K562 (cell line): Measurements from ENCODE around the gene ZKSCAN5. TPM values are rescaled to one million over a fixed set of nuclear protein-coding genes. Genes with fewer than 3 reads are reported as not detected.

Experiments used
- ATAC-seq: fragments of 200-7000 bp; cut with Tn5 transposase; 3 replicates; pipeline ENCODE4 v1.9.1; 2020; ENCODE audit warnings: moderate library complexity
- BruUV-seq: library from RNA; stranded (reverse); fragments of 400-500 nt; replicated peaks from 2 replicates; lab custom pipeline; 2021; lab: Mats Ljungman, UMichigan
- CTCF ChIA-PET: fragments of 300-600 bp; formaldehyde crosslinking; extraction: SDS; loops from one replicate; lab custom pipeline; 2021; ENCODE audit warnings: low intra/inter-chr PET ratio; lab: Yijun Ruan, JAX
- POLR2A ChIA-PET: fragments of 300-600, 350-650 bp; sonication (Branson Sonifier 250); formaldehyde crosslinking; extraction: SDS; loops from one replicate; lab custom pipeline; 2021; ENCODE audit warnings: antibody characterized with exemption, inconsistent platforms; lab: Yijun Ruan, JAX
- DNase-seq, 4 experiments: peaks; one replicate each; pipeline versions ENCODE4 v3.0.0 to v3.0.0-alpha.2; 2011 to 2018; ENCODE audit warnings: low spot score in 3 of 4, mixed read lengths in 3 of 4; ENCODE audit errors: extremely low read depth in 1 of 4
- FAIRE-seq: peaks from 2 replicates; lab custom pipeline; 2011; peaks lifted over from hg19 to GRCh38; lab: Jason Lieb, UNC
- H2AFZ ChIP-seq: 2 replicates; pipeline ENCODE4 v1.6.0; 2011; ENCODE audit warnings: low read depth, low read length, control low read depth, inconsistent platforms
- H3K27ac ChIP-seq: fragments of 200-600 bp; 3 replicates; pipeline ENCODE4 v1.8.0; 2011; ENCODE audit warnings: low read depth, mild to moderate bottlenecking, control low read depth, inconsistent platforms, low read length, moderate library complexity, mixed read lengths; ENCODE audit errors: extremely low read depth
- H3K27me3 ChIP-seq, 2 experiments: fragments of 300-600 bp in 1 of 2; 2 replicates in 1 of 2; 3 replicates in 1 of 2; pipeline versions ENCODE4 v1.6.0 to v1.8.0; 2011; ENCODE audit warnings: inconsistent platforms in 2 of 2, low read length in 2 of 2, mild to moderate bottlenecking in 1 of 2, mixed read lengths in 1 of 2, moderate library complexity in 1 of 2; ENCODE audit not compliant: control insufficient read depth in 2 of 2, insufficient read depth in 2 of 2
- H3K36me3 ChIP-seq: fragments of 300-600 bp; 3 replicates; pipeline ENCODE4 v1.8.0; 2011; ENCODE audit warnings: mild to moderate bottlenecking, low read length, inconsistent platforms; ENCODE audit not compliant: control insufficient read depth, insufficient read depth
- H3K4me1 ChIP-seq, 2 experiments: fragments of 200-600 bp in 1 of 2; replicated peaks in 1 of 2; 2 replicates in 1 of 2; 3 replicates in 1 of 2; pipeline versions ENCODE4 v1.5.1 to v1.8.0; 2011; ENCODE audit warnings: inconsistent platforms in 2 of 2, low read length in 2 of 2, mild to moderate bottlenecking in 1 of 2, mixed read lengths in 1 of 2, moderate library complexity in 1 of 2; ENCODE audit not compliant: control insufficient read depth in 2 of 2, insufficient read depth in 2 of 2
- H3K4me2 ChIP-seq: 2 replicates; pipeline ENCODE4 v1.6.1; 2011; ENCODE audit warnings: low read length, control low read depth, inconsistent platforms, mixed read lengths; ENCODE audit not compliant: insufficient read depth
- H3K4me3 ChIP-seq: fragments of 200-600 bp; sonication (generic), shearing (Covaris generic); 2 replicates; pipeline ENCODE4 v1.5.1; 2016; ENCODE audit warnings: control low read depth, inconsistent platforms
- H3K79me2 ChIP-seq: fragments of 200-600 bp; 3 replicates; pipeline ENCODE4 v1.8.0; 2011; ENCODE audit warnings: low read length, inconsistent platforms; ENCODE audit not compliant: control insufficient read depth, insufficient read depth
- H3K9ac ChIP-seq, 2 experiments: 2 replicates each; pipeline versions ENCODE4 v1.6.0 to v1.6.1; 2011; ENCODE audit warnings: low read depth in 2 of 2, low read length in 2 of 2, control low read depth in 1 of 2, inconsistent platforms in 1 of 2, mild to moderate bottlenecking in 1 of 2, mixed read lengths in 1 of 2; ENCODE audit not compliant: insufficient read depth in 1 of 2
- H3K9me1 ChIP-seq: one replicate; pipeline ENCODE4 v1.6.0; 2011; ENCODE audit warnings: inconsistent platforms, mild to moderate bottlenecking, low read length, moderate library complexity; ENCODE audit not compliant: control insufficient read depth, insufficient read depth
- H3K9me3 ChIP-seq: replicated peaks from 2 replicates; pipeline ENCODE4 v1.5.1; 2011; ENCODE audit warnings: low read depth, low read length, inconsistent platforms; ENCODE audit not compliant: control insufficient read depth, insufficient read depth
- H4K20me1 ChIP-seq: replicated peaks from 2 replicates; pipeline ENCODE4 v1.6.1; 2011; ENCODE audit warnings: low read length, inconsistent platforms, mixed read lengths; ENCODE audit not compliant: control insufficient read depth, insufficient read depth
- ETV6 ChIP-seq, 3 experiments: fragments of 150-350 bp in 1 of 3; sonication (generic) in 1 of 3; formaldehyde crosslinking in 1 of 3; IDR thresholded peaks; 2 replicates each; pipeline versions ENCODE4 v1.6.1 to v1.8.0; 2014 to 2022; ENCODE audit warnings: borderline replicate concordance in 2 of 3, low read depth in 2 of 3, antibody characterized with exemption in 1 of 3, low read length in 1 of 3, mild to moderate bottlenecking in 1 of 3, missing genetic modification reagents in 1 of 3
- NRF1 ChIP-seq, 2 experiments: fragments of 450-650 bp; IDR thresholded peaks in 1 of 2; conservative IDR thresholded peaks in 1 of 2; 2 replicates each; pipeline ENCODE4 v1.6.1; 2014; ENCODE audit warnings: mild to moderate bottlenecking in 2 of 2
- RBFOX2 ChIP-seq: fragments of 200-400 bp; formaldehyde crosslinking; IDR thresholded peaks from 2 replicates; pipeline ENCODE4 v1.6.1; 2017; ENCODE audit warnings: low read depth, mild to moderate bottlenecking, low read length, moderate library complexity
- TBL1XR1 ChIP-seq, 2 experiments: IDR thresholded peaks; 2 replicates each; pipeline ENCODE4 v1.6.1; 2012; ENCODE audit warnings: improper control_type of control experiment in 2 of 2, low read length in 2 of 2, mild to moderate bottlenecking in 1 of 2
- THAP12 ChIP-seq: fragments of 250-450 bp; sonication (Bioruptor Pico); IDR thresholded peaks from 2 replicates; pipeline ENCODE4 v1.9.0; 2021; ENCODE audit warnings: mild to moderate bottlenecking, inconsistent platforms
- ZNF263 ChIP-seq: sonication (generic); formaldehyde crosslinking; IDR thresholded peaks from 2 replicates; pipeline ENCODE4 v1.8.0; 2022; ENCODE audit warnings: mild to moderate bottlenecking, missing genetic modification reagents, borderline replicate concordance
- WGBS: fragments of 100-300 bp; shearing (Covaris generic); methylation state at CpG from one replicate; pipeline ENCODE4 v1.1.6; 2016; ENCODE audit warnings: low coverage, mixed read lengths; ENCODE audit not compliant: insufficient coverage; ENCODE audit errors: missing lambda C conversion rate; 5-methylcytosine and 5-hydroxymethylcytosine counted together
- in situ Hi-C: fragments of 300-500 bp; cut with MboI; formaldehyde crosslinking; loops from 4 replicates; pipeline ENCODE4 v1.15.0; 2018; ENCODE audit warnings: inconsistent platforms, mixed read lengths
- intact Hi-C: fragments of 100-400 bp; cut with micrococcal nuclease; formaldehyde crosslinking; loops from 2 replicates; pipeline ENCODE4 v1.14.2; 2022
- polyA plus RNA-seq, 8 experiments: library from polyadenylated mRNA; depleted of rRNA in 4 of 8; stranded (reverse) in 5 of 8; unstranded in 3 of 8; fragments of >200 nt; fragmentation: Nextera tagmentation in 2 of 8; fragmentation: Illumina TruSeq in 1 of 8; extraction: Ambion mirVana in 2 of 8; extraction: Trizol in 1 of 8; gene quantifications; 2 replicates each; pipeline versions ENCODE4 v1.2.1 to v1.2.3, GENCODE V29; 2011 to 2014; ENCODE audit warnings: inconsistent platforms in 1 of 8, missing spikeins in 1 of 8
- total RNA-seq, 7 experiments: library from RNA; depleted of rRNA in 6 of 7; stranded (reverse); fragments of >200 nt in 6 of 7; fragmentation: Illumina TruSeq in 2 of 7; extraction: Trizol in 2 of 7; gene quantifications; 2 replicates each; pipeline versions ENCODE4 v1.2.1 to v1.2.3, GENCODE V29; 2011 to 2021; ENCODE audit warnings: low replicate concordance in 1 of 7

ZKSCAN5 gene
- total and polyA plus RNA-seq, 9 of the 15 experiments (the other 6 are each of a cell fraction or from before 2014, with no cell fraction given) = 4.2 to 19.0 (median 15.0) TPM

DNA sequence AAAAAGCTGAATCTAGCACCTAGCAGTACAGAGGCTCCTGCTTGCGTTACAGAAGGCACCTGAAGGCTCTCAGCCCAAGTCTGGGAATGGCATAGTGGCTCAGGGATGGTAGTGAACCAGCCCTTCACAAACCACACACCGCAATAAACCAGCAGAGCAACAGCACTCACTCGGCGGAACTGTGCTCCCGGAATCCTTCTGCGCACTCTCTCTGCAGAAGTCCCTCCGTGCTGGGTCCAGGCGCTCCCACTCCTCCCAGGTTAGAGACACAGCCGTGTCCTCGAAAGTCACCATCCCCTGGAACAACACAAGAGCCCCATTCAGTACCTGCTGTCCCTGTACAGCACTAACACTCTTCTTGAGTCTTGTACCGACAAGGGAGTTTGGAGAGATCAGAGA is 5.9 kb upstream of the ZKSCAN5 start:
- intact Hi-C loops = no loop called here
- H3K27me3 ChIP-seq = no peaks in the 10 kb centered on the region
- peaks cover 20% of the 10 kb centered on the region for H4K20me1 ChIP-seq
- no TSS peak for BruUV-seq
- H3K36me3 ChIP-seq = peaks cover 52% of the 10 kb centered on the region
- peak overlapping the region; percentile 93 for H3K4me2 ChIP-seq
- ChIA-PET CTCF (interaction anchor here (0.7 kb wide), 1 partner anchor 336 kb away, joined by 3 read pairs; no protein-coding TSS in a partner anchor), POLR2A (interaction anchor here (0.6 to 1.3 kb wide), 4 partner anchors 25 to 90 kb away, joined by 3 read pairs; partner anchors contain the start of genes ATP5MF, BUD31 and PDAP1)
- 0% methylated on average over 11 of the region's 11 CpGs for WGBS
- peak overlapping the region; percentile 84 to 99 for H3K9ac ChIP-seq
- in situ Hi-C loops = no loop called here
- DNase-seq (peak in 1 of 4 experiments; percentile 46), FAIRE-seq (no peak), ATAC-seq (peak; percentile 57)
- H3K9me1 ChIP-seq = peaks cover 3% of the 10 kb centered on the region
- H3K79me2 ChIP-seq = peaks cover 54% of the 10 kb centered on the region
- peaks cover 5 to 20% of the 10 kb centered on the region in 2 experiments; a peak in 3 of 5 replicates for H3K4me1 ChIP-seq
- TF ChIP-seq NRF1 (conservative IDR thresholded peaks at IDR 0.05 in 1 of 2, IDR thresholded peaks at IDR 0.05 in 1 of 2) = peak; percentile 49 to 56; a peak in 2 of 4 replicates
- 0 out of 2 replicates have a peak, but pooled peaks have one; percentile 33 for TF ChIP-seq THAP12 (CRISPR knock-in tag)
- TF ChIP-seq TBL1XR1 (IDR thresholded peaks at IDR 0.05; ENCODE audit: low read length in 2 of 2) = no peak
- TF ChIP-seq RBFOX2 = peak; percentile 55; the same call in 1 of the 2 replicates
- peak; percentile 86 for TF ChIP-seq ZNF263
- no peak for TF ChIP-seq ETV6 (IDR thresholded peaks at IDR 0.05; ENCODE audit: borderline replicate concordance in 1 of 2, low read depth in 2 of 2, low read length in 1 of 2)
- TF ChIP-seq ETV6 (CRISPR knock-in tag; IDR thresholded peaks at IDR 0.05; ENCODE audit: borderline replicate concordance) = 0 out of 2 replicates have a peak, but pooled peaks have one; percentile 23
- no peak overlapping the region for H2AFZ ChIP-seq
- peak overlapping the region; percentile 97 for H3K4me3 ChIP-seq
- H3K27ac ChIP-seq = peak overlapping the region; percentile 52
- peaks cover 20% of the 10 kb centered on the region for H3K9me3 ChIP-seq
